Keratinocyte (primary cell): ENCODE measurements around the gene HGS. TPM values are rescaled to one million over a fixed set of nuclear protein-coding genes. Genes with fewer than 3 reads are reported as not detected.

Experiments used
- DNase-seq: peaks from one replicate; pipeline ENCODE4 v3.0.0-alpha.2; 2011; ENCODE audit warnings: low read depth, missing footprints, low spot score
- FAIRE-seq: peaks from 2 replicates; lab custom pipeline; 2011; peaks lifted over from hg19 to GRCh38; lab: Jason Lieb, UNC
- H2AFZ ChIP-seq: 2 replicates; pipeline ENCODE4 v1.6.0; 2012; ENCODE audit warnings: low read length, control low read depth, inconsistent platforms; ENCODE audit not compliant: control insufficient read depth
- H3K27ac ChIP-seq: 2 replicates; pipeline ENCODE4 v1.5.1; 2011; ENCODE audit warnings: low read length; ENCODE audit not compliant: control insufficient read depth, insufficient read depth
- H3K27me3 ChIP-seq: 3 replicates; pipeline ENCODE4 v1.6.0; 2011; ENCODE audit warnings: low read length; ENCODE audit not compliant: control insufficient read depth, insufficient read depth; ENCODE audit errors: extremely low read depth
- H3K36me3 ChIP-seq, 2 experiments: 2 replicates in 1 of 2; 3 replicates in 1 of 2; pipeline ENCODE4 v1.5.1; 2011; ENCODE audit warnings: low read length in 2 of 2, mild to moderate bottlenecking in 1 of 2; ENCODE audit not compliant: control insufficient read depth in 2 of 2, insufficient read depth in 2 of 2; ENCODE audit errors: extremely low read depth in 1 of 2
- H3K4me1 ChIP-seq: 3 replicates; pipeline ENCODE4 v1.5.1; 2011; ENCODE audit warnings: low read length; ENCODE audit not compliant: control insufficient read depth, insufficient read depth; ENCODE audit errors: extremely low read depth
- H3K4me2 ChIP-seq: 3 replicates; pipeline ENCODE4 v1.6.0; 2011; ENCODE audit warnings: low read depth, low read length; ENCODE audit not compliant: control insufficient read depth, insufficient read depth; ENCODE audit errors: extremely low read depth
- H3K4me3 ChIP-seq, 3 experiments: fragments of 200-600 bp in 1 of 3; sonication (generic) in 1 of 3; 2 replicates in 2 of 3; 3 replicates in 1 of 3; pipeline ENCODE4 v1.5.1; 2011 to 2016; ENCODE audit warnings: low read length in 3 of 3, mild to moderate bottlenecking in 3 of 3, control low read depth in 2 of 3, inconsistent platforms in 1 of 3, low read depth in 1 of 3, mixed read lengths in 1 of 3, mixed run types in 1 of 3, moderate library complexity in 1 of 3; ENCODE audit not compliant: control insufficient read depth in 2 of 3, insufficient read depth in 2 of 3; ENCODE audit errors: extremely low read depth in 1 of 3
- H3K79me2 ChIP-seq: 2 replicates; pipeline ENCODE4 v1.6.0; 2012; ENCODE audit warnings: low read length; ENCODE audit not compliant: control insufficient read depth, insufficient read depth
- H3K9ac ChIP-seq: 3 replicates; pipeline ENCODE4 v1.6.0; 2011; ENCODE audit warnings: low read length; ENCODE audit not compliant: control insufficient read depth, insufficient read depth; ENCODE audit errors: extremely low read depth
- H3K9me1 ChIP-seq: 3 replicates; pipeline ENCODE4 v1.6.0; 2011; ENCODE audit warnings: low read length; ENCODE audit not compliant: control insufficient read depth, insufficient read depth; ENCODE audit errors: extremely low read depth
- H3K9me3 ChIP-seq: 2 replicates; pipeline ENCODE4 v1.5.1; 2012; ENCODE audit warnings: low read depth, low read length; ENCODE audit not compliant: control insufficient read depth
- H4K20me1 ChIP-seq: 3 replicates; pipeline ENCODE4 v1.6.0; 2011; ENCODE audit warnings: low read length; ENCODE audit not compliant: control insufficient read depth, insufficient read depth; ENCODE audit errors: extremely low read depth
- CTCF ChIP-seq, 3 experiments: IDR thresholded peaks in 1 of 3; conservative IDR thresholded peaks in 1 of 3; optimal IDR thresholded peaks in 1 of 3; 2 replicates in 2 of 3; 3 replicates in 1 of 3; pipeline versions ENCODE3 to v1.5.1; 2011; ENCODE audit warnings: low read length in 3 of 3, mild to moderate bottlenecking in 3 of 3, moderate library complexity in 2 of 3, control low read depth in 1 of 3, inconsistent platforms in 1 of 3; ENCODE audit not compliant: insufficient read depth in 2 of 3; ENCODE audit errors: extremely low read depth in 1 of 3
- EZH2 ChIP-seq: IDR thresholded peaks from one replicate; pipeline ENCODE4 v1.6.1; 2012; ENCODE audit warnings: inconsistent platforms, mild to moderate bottlenecking, low read length, moderate library complexity
- dilution Hi-C: fragments of 300-500 bp; cut with MboI; formaldehyde crosslinking; loops from one replicate; pipeline ENCODE4 v1.7.0; 2020; ENCODE audit warnings: low sequenced_read_pairs; ENCODE audit not compliant: extremely low pct_ligation_motif_present
- polyA plus RNA-seq, 5 experiments: library from polyadenylated mRNA; depleted of rRNA in 3 of 5; stranded (reverse) in 3 of 5; stranded (forward) in 1 of 5; unstranded in 1 of 5; fragments of >200 nt; gene quantifications; 1 replicate in 1 of 5; 2 replicates in 3 of 5; 3 replicates in 1 of 5; pipeline versions ENCODE4 v1.2.1 to v1.2.3, GENCODE V29; 2011 to 2012; ENCODE audit warnings: missing spikeins in 2 of 5, low read depth in 1 of 5, low replicate concordance in 1 of 5

HGS gene
- polyA plus RNA-seq, 1 donor (not counting 4 experiments of a cell fraction or from before 2014, with no cell fraction given) = 79.6 TPM

GRCh38 chr17:81707725-81708646 lies 24.2 kb downstream of the HGS start:
- dilution Hi-C loops = no loop called here

GRCh38 chr17:81708739-81709185 lies 25.0 kb downstream of the HGS start:
- DNase-seq (no peak), FAIRE-seq (no peak)
- H3K9ac ChIP-seq = no peak overlapping the region
- peaks cover 25 to 39% of the 10 kb centered on the region in 2 experiments for H3K36me3 ChIP-seq
- TF ChIP-seq CTCF (optimal IDR thresholded peaks at IDR 0.05 in 1 of 3, IDR thresholded peaks at IDR 0.05 in 1 of 3, conservative IDR thresholded peaks at IDR 0.05 in 1 of 3; ENCODE audit: extremely low read depth in 1 of 3, insufficient read depth in 2 of 3, low read length in 3 of 3) (no peak), EZH2 (no peak)
- no peaks in the 10 kb centered on the region for H3K9me3 ChIP-seq
- dilution Hi-C loops = no loop called here
- no peak overlapping the region for H3K4me2 ChIP-seq
- peaks cover 29% of the 10 kb centered on the region for H3K4me1 ChIP-seq
- no peak overlapping the region for H3K27ac ChIP-seq
- no peak overlapping the region for H2AFZ ChIP-seq
- H3K79me2 ChIP-seq = peaks cover 34% of the 10 kb centered on the region
- H4K20me1 ChIP-seq = no peaks in the 10 kb centered on the region
- H3K9me1 ChIP-seq = no peaks in the 10 kb centered on the region
- H3K4me3 ChIP-seq = no peak overlapping the region
- no peaks in the 10 kb centered on the region for H3K27me3 ChIP-seq

More at GRCh38 chr17:81707725-81708646, 24.2 kb downstream of the HGS start:
- Histone ChIP-seq H3K4me1 (peaks cover 21% of the 10 kb centered on the region), H3K27ac (no peak overlapping the region), H3K36me3 (peaks cover 25 to 39% of the 10 kb centered on the region in 2 experiments), H3K9me3 (no peaks in the 10 kb centered on the region), H3K9me1 (no peaks in the 10 kb centered on the region), H3K9ac (no peak overlapping the region), H2AFZ (no peak overlapping the region), H3K4me2 (no peak overlapping the region), H3K79me2 (peaks cover 35% of the 10 kb centered on the region), H3K27me3 (no peaks in the 10 kb centered on the region), H4K20me1 (no peaks in the 10 kb centered on the region), H3K4me3 (no peak overlapping the region)
- DNase-seq = no peak
- TF ChIP-seq CTCF (optimal IDR thresholded peaks at IDR 0.05 in 1 of 3, IDR thresholded peaks at IDR 0.05 in 1 of 3, conservative IDR thresholded peaks at IDR 0.05 in 1 of 3; ENCODE audit: extremely low read depth in 1 of 3, insufficient read depth in 2 of 3, low read length in 3 of 3) = no peak
- no peak for TF ChIP-seq EZH2
- no peak for FAIRE-seq
